ENCODE measurements around the gene ABCG1.

Gene ABCG1

GRCh38 chr21:42343556-42343955, 124.6 kb downstream of the ABCG1 start:
- Mint-ChIP-seq H3K4me1 (peaks cover 0 to 5% of the 10 kb centered on the region in 2 donors), H3K4me3 (no peak overlapping the region), H3K27me3 (peaks cover 0 to 6% of the 10 kb centered on the region in 2 donors), H3K27ac (no peak overlapping the region), H3K36me3 (no peaks in the 10 kb centered on the region), H3K9me3 (no peaks in the 10 kb centered on the region)
- ATAC-seq (replicated peaks) = no peak
- DNase-seq = no peak

DNA sequence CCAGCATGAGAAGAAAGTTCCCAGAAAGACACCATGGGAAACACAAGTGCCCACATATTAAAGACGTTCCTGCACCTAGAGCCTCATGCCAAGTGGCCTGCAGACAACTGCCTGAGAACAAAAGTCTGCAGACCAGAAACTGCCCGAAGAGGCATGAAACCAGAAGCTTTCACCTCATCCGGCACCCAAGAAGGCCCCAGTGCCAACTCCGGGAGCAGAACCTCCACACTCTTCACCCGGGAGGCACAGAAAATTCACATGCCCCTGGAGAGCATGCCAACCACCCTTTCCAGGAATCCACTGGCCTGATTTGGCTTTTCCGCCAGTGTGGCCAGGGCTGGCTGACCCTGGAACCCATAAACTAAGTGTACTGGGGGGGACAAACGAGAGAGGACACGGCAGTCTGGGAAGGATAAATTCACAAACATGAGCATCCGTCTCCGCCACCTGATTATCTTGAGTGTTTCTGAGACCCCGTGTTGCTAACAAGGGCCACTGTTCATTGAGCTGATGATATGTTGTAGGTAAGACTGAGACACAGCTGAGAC, 125.1 kb downstream of the ABCG1 start:
- no peak overlapping the region for H3K4me3 Mint-ChIP-seq
- no peaks in the 10 kb centered on the region for H3K9me3 Mint-ChIP-seq
- DNase-seq (no peak), ATAC-seq (replicated peaks) (no peak)
- no peaks in the 10 kb centered on the region for H3K36me3 Mint-ChIP-seq
- peaks cover 0 to 6% of the 10 kb centered on the region in 2 donors for H3K27me3 Mint-ChIP-seq
- H3K27ac Mint-ChIP-seq = no peak overlapping the region
- H3K4me1 Mint-ChIP-seq = peaks cover 0 to 3% of the 10 kb centered on the region in 2 donors

- ATAC-seq (replicated peaks) (no peak), DNase-seq (no peak)
- Mint-ChIP-seq H3K36me3 (no peaks in the 10 kb centered on the region), H3K27me3 (peaks cover 0 to 6% of the 10 kb centered on the region in 2 donors), H3K4me3 (no peak overlapping the region), H3K9me3 (no peaks in the 10 kb centered on the region), H3K4me1 (no peaks in the 10 kb centered on the region), H3K27ac (no peak overlapping the region)
These were observed 125.7 kb downstream of the ABCG1 start for GRCh38 chr21:42344631-42345030.

- peaks cover 0 to 6% of the 10 kb centered on the region in 2 donors for H3K27me3 Mint-ChIP-seq
- no peaks in the 10 kb centered on the region for H3K9me3 Mint-ChIP-seq
- no peak for ATAC-seq (replicated peaks)
- H3K4me3 Mint-ChIP-seq = no peak overlapping the region
- no peaks in the 10 kb centered on the region for H3K36me3 Mint-ChIP-seq
- no peak overlapping the region for H3K27ac Mint-ChIP-seq
- DNase-seq = no peak
- H3K4me1 Mint-ChIP-seq = no peaks in the 10 kb centered on the region
These were observed 127.5 kb downstream of the ABCG1 start for GRCh38 chr21:42346441-42346840.
